ENCODE data around the gene MBP.

MBP gene

GRCh38 chr18:77082316-77082955, 50.1 kb downstream of the MBP start:
- no peak for DNase-seq (ENCODE audit: low spot score)

- no peak for DNase-seq (ENCODE audit: low spot score)
Observed at GRCh38 chr18:77081390-77081778, 51.2 kb downstream of the MBP start.

DNA sequence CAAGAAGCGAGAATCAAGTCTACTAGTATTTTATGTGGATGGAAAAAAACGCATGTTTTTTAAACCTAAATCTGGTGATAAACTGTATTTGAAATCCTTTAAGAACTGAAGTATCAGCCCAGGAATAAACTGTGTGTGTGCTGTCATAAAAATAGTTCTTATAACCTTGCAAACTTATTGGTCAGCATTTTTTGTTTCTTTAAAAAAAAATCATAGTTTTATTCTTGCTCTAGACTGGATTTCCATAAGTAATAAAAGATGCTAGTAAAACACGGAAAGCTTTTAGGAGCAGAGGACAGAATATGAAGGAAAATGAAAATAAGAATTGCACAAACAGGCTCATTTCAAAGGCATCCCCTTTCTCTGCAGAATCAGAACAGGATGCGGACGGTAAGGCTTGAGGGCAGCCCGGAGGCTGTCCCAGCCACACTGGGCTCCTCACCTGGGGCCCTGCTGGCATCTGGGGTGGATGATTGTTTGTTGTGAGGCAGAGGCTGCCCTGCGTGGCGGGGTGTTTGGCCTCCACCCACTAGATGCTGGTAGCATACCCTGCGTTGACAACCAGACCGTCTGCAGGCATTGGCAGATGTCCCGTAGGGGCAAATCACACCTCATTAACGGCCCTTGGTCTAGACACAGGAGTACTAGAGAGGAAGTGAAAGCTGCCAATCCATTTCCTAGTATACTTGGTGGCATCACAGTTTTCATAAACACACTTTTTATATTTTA, 52.5 kb downstream of the MBP start:
- no peak for DNase-seq (ENCODE audit: low spot score)

GRCh38 chr18:77079088-77079487, 53.5 kb downstream of the MBP start:
- no peak for DNase-seq (ENCODE audit: low spot score)

GRCh38 chr18:77078690-77079070, 53.9 kb downstream of the MBP start:
- DNase-seq (ENCODE audit: low spot score), result no peak

DNA sequence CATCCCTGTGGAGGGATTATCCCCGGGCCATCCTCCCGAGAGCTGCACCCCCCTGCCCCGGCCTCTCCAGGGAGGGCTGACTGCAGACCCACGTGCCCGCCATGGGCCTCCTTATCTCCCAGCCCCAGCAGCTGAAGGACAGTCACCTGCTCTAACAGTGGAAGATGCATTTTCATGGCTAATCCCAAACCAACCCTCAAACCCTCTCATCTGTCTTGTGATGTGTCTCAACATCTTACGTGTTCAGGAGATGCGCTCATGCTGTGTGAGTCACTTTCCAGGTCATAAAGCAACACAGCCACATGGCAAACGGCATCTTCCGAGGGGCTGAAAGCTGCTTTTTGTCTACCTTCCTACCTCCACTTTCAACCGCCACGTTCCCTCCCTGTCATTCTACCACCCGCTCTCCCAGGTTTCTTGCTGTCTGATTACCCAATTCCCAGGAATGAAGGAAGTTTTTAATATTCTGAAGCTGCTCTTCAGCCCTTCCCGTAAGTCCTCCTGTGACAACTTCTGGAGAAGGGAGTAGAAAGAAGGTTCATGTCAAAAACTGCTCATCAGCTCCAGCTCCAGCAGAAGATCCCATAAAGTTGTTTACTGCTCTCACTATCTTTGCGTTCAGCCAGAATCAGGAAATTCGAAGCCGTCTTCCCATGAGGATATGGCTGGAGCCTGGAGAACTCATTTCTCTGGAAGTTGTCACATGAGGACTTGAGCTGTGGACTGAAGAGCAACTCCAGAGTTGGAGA, 54.5 kb downstream of the MBP start:
- DNase-seq (ENCODE audit: low spot score), result no peak

- DNase-seq (ENCODE audit: low spot score), result no peak
Observed at GRCh38 chr18:77077401-77077800, 55.2 kb downstream of the MBP start.

DNA sequence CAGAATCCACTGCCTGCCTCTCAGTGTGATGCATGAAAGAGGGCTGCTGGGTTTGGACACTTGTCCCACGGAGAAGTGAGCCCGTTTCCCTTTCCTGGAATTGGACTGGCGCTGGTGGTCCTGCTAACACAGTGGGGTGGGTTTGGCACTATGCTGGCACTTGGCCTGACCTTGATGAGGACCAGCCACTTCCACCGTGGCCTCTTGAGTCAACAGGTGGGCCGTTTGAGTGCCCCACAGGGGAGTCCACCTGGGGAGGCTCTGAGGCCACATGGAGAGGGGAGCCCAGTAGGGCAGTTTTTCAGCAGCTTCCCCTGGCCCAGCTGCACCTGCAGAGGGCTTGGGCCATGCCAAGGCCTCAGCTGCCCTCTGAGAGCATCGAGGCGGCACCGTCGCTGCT, 56.5 kb downstream of the MBP start:
- DNase-seq (ENCODE audit: low spot score), result no peak

- no peak for DNase-seq (ENCODE audit: low spot score)
Observed at GRCh38 chr18:77074431-77074830, 58.2 kb downstream of the MBP start.

DNA sequence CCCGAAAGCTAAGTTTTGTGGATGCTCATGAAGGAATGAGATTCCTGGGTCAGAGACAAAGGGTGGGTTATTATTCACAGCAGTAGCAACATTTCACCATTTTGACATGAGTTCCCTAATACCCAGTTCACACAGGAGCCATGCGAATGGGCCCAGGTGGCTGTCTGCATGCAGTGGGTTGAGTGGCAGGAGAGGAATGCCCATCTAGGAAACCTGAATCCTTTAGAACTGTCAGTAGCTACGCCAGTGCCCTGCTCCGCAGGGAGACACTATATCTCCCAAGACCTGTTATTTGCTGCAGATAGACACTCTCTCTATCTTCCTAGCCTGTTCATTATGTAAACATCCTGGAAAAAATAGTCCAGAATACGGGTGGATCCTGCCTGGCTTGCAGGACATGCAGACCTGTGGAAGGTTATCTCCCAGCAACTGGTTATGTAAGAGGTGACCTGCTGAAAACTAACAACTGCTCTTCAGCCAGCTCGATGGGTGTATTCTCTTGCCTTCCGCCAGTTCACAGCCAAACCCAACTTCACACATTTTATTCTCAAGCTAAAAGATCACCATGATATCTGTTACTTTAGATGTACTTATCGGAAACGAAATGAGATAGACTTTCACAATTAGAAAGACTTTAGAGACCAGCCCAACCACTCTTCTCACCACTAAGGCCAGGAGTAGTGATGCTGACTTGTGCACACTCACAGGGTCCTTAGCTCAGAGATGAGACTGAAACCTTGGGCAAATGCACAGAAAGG, 59.1 kb downstream of the MBP start:
- DNase-seq (ENCODE audit: low spot score), result no peak

- no peak for DNase-seq (ENCODE audit: low spot score)
Observed at GRCh38 chr18:77072566-77072965, 60.0 kb downstream of the MBP start.

GRCh38 chr18:77071711-77072292, 60.8 kb downstream of the MBP start:
- DNase-seq (ENCODE audit: low spot score), result no peak

DNA sequence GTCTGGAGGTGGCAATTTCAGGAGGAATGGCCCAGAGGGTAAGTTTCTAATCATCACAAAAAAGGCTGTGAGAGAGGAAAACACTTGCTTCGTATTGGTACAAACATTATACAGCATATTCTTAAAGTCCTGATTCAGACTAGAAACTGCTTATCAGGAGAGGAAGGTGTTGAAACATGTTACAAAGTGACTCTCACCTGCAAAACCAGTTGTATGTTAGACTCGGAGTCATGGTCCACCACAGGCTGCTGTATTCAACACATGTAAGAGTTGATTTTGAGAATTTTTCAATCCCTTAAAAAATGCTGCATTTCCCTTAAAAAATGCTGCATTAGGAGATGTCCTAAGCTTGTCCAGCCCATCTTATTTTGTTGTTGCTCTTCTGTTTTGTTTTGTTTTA, 61.5 kb downstream of the MBP start:
- DNase-seq (ENCODE audit: low spot score), result no peak

DNA sequence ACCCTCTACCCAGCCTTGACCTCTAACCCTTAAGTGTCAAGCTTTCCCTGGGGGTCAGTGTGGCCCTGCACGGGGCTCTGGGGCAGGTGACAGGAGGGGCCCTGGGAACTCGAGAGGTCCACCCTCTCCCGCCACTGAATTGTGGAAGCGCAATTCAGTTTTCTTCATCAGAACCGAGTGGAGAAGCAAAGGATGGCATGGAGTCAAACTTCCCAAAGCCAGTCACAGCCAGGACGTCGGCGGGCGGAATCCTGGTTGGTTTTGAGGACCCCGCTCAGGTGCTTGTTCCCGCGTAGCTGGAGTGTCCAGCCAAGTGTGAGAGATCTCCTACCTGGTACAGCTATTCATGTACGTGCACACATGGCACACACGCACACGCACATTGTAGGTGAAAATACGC, 62.0 kb downstream of the MBP start:
- DNase-seq (ENCODE audit: low spot score), result no peak

DNA sequence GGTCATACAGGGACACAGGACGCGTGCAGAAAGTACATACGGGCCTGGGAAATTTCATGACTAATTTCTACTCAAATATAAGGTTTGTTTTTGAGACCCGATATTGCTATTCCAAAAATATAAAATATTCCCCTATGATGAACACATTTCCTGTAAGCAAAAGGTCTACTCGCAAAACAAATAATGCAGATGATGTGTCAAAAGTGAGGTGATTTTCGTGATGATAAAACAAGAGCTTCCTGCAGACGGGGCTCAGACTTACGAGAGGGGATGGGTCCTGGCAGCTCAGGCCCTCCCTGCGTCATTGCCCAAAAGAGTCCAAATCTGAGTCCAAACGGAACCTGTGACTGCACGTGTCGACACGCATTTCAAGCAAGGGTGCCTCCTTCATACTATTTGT, 62.7 kb downstream of the MBP start:
- no peak for DNase-seq (ENCODE audit: low spot score)

- no peak for DNase-seq (ENCODE audit: low spot score)
Observed at GRCh38 chr18:77069482-77069881, 63.1 kb downstream of the MBP start.

DNA sequence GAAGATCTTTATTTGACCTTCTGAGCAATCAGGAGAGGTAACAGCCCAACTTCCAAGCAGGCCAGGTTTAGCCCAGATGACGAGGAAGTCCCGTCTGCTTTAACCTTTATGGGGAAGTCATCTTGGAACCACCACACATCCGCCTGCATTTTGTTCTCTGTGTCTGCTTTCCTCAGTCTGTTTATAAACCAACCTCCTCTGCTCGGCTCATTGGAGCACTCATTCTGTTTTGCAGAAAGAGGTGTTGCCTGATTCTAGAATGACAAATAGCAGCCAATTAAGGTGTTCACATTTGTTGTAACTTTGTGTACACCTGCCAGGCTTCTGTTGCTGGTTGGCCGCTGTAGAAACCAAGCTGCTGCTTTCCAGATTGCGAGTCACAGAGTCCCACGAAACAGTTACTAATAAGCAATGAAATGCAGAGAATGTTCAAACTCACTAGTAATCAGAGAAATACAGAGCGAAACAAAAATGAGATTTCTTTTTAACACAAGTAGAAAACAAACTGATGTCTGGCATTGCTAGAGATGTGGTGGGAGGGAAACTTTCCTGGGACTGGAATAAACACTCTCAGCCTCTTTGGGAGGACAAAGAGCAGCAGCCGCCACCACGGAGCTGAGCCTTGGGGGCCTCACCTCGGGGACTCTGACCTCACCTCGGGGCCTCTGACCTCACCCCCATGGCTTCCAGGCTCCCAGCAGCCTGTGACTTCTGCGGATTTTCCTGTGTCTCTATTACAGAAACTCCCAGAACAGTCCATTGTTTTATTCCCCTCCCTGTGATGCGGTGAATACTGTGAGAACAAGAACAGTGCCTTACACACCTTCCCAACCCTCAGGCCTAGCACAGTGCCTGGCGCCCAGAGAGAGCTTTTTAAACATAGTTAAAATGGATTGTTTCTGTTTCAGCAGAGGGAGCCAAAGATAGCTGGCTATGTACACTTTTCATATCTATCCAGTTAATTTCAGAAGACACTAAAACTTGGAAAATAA, 64.0 kb downstream of the MBP start:
- DNase-seq (ENCODE audit: low spot score), result no peak

- no peak for DNase-seq (ENCODE audit: low spot score)
Observed at GRCh38 chr18:77067291-77068061, 65.1 kb downstream of the MBP start.

DNA sequence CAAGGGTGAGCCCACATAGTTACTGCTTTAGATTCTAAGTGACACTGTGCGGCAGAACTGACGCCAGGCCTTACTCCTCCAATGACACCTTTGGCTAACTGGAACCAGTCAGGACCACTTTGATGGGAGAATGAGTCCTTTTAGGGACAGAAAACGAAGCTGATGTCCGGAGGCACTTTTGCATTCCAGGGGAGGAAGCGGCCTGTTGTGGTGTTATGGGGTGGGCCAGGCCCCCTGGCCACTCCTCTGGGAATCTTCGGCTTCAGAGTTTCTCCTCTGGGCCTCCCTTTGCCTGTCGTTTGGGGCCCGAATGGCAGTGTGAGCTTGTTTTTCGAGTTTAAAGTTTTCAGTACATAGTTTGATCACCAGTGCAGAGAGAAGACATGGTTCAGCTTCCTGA, 65.9 kb downstream of the MBP start:
- DNase-seq (ENCODE audit: low spot score), result no peak

DNA sequence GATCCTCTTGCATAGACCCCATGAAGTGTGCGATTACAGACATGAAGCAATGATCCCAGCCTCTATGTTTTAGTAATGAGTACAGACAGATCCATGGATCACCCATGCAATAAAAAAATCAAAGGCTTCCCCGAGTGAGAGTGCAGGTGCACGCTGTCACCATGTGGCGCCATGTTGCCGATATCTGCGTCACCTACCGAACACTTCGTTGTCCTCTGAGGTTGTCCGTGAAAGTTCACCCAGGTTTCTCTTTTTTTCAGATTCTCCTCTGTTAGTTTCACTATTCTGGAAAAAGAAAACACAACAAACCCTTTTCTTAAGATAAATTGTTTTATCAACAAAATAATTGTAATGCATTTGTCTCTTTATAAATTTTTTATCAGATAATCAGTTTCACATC, 66.5 kb downstream of the MBP start:
- no peak for DNase-seq (ENCODE audit: low spot score)

Measured in putamen (tissue), 1 donor.